ENCODE measurements around the gene PLCB3. TPM values are rescaled to one million over a fixed set of nuclear protein-coding genes. Genes with fewer than 3 reads are reported as not detected.

PLCB3 gene
- total RNA-seq, 1 experiment from 2014 or later = 34.6 TPM

DNA sequence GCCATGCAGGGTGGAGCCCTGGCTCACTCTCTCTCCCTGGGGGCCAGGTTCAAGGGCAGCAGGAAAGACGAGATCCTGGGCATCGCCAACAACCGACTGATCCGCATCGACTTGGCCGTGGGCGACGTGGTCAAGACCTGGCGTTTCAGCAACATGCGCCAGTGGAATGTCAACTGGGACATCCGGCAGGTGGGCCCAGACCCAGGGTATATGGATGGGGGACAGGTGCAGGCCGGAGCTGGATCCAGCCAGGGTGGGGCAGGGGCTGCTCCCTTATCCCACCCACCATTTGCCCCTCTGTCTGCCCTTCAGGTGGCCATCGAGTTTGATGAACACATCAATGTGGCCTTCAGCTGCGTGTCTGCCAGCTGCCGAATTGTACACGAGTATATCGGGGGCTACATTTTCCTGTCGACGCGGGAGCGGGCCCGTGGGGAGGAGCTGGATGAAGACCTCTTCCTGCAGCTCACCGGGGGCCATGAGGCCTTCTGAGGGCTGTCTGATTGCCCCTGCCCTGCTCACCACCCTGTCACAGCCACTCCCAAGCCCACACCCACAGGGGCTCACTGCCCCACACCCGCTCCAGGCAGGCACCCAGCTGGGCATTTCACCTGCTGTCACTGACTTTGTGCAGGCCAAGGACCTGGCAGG is 28.2 kb upstream of the PLCB3 start:
- Mint-ChIP-seq H3K4me3 (ENCODE audit: unreplicated experiment) (no peak overlapping the region), H3K9me3 (ENCODE audit: unreplicated experiment) (no peaks in the 10 kb centered on the region), H3K36me3 (ENCODE audit: insufficient read depth, unreplicated experiment) (peaks cover 15% of the 10 kb centered on the region), H3K4me1 (ENCODE audit: insufficient read depth, unreplicated experiment) (peaks cover 8% of the 10 kb centered on the region), H3K27ac (ENCODE audit: low read depth, unreplicated experiment) (no peak overlapping the region), H3K27me3 (ENCODE audit: insufficient read depth, unreplicated experiment) (no peaks in the 10 kb centered on the region)
- CTCF ChIA-PET = interaction anchor here (0.5 to 4.7 kb wide), 6 partner anchors 17 to 1449 kb away, joined by 3 to 22 read pairs (median 3); partner anchors contain the start of gene TMEM179B
- no peak for DNase-seq (ENCODE audit: unreplicated experiment)
- no peak for TF ChIP-seq CTCF (IDR thresholded peaks at IDR 0.05; ENCODE audit: unreplicated experiment)
- POLR2A ChIA-PET = interaction anchor here (11.9 kb wide), 1 partner anchor 20 kb away, joined by 122 read pairs; the partner anchor contains the start of genes FKBP2 and PPP1R14B
- intact Hi-C loops (cut with micrococcal nuclease) = no loop called here
- BruUV-seq (replicated peaks) = no TSS peak

GRCh38 chr11:64224151-64224890 is 27.0 kb upstream of the PLCB3 start:
- CTCF ChIA-PET = interaction anchor here (0.6 to 4.7 kb wide), 5 partner anchors 17 to 131 kb away, joined by 3 to 22 read pairs (median 3); no protein-coding TSS in a partner anchor
- Mint-ChIP-seq H3K4me3 (ENCODE audit: unreplicated experiment) (peak overlapping the region; percentile 80), H3K27ac (ENCODE audit: low read depth, unreplicated experiment) (no peak overlapping the region), H3K9me3 (ENCODE audit: unreplicated experiment) (no peaks in the 10 kb centered on the region), H3K4me1 (ENCODE audit: insufficient read depth, unreplicated experiment) (peaks cover 8% of the 10 kb centered on the region), H3K36me3 (ENCODE audit: insufficient read depth, unreplicated experiment) (peaks cover 7% of the 10 kb centered on the region), H3K27me3 (ENCODE audit: insufficient read depth, unreplicated experiment) (no peaks in the 10 kb centered on the region)
- peak; percentile 81 for DNase-seq (ENCODE audit: unreplicated experiment)
- BruUV-seq (replicated peaks) = no TSS peak
- POLR2A ChIA-PET = interaction anchor here (0.5 to 11.9 kb wide), 6 partner anchors 9 to 1434 kb away, joined by 3 to 122 read pairs (median 3); partner anchors contain the start of genes FKBP2, PPP1R14B, PRDX5 and TRMT112
- intact Hi-C loops (cut with micrococcal nuclease) = no loop called here
- TF ChIP-seq CTCF (IDR thresholded peaks at IDR 0.05; ENCODE audit: unreplicated experiment) = no peak

GRCh38 chr11:64224891-64225607 is 26.3 kb upstream of the PLCB3 start:
- peaks cover 6% of the 10 kb centered on the region for H3K36me3 Mint-ChIP-seq (ENCODE audit: insufficient read depth, unreplicated experiment)
- no peak for TF ChIP-seq CTCF (IDR thresholded peaks at IDR 0.05; ENCODE audit: unreplicated experiment)
- DNase-seq (ENCODE audit: unreplicated experiment) = no peak
- BruUV-seq (replicated peaks) = no TSS peak
- H3K4me3 Mint-ChIP-seq (ENCODE audit: unreplicated experiment) = peak overlapping the region; percentile 80
- peaks cover 8% of the 10 kb centered on the region for H3K4me1 Mint-ChIP-seq (ENCODE audit: insufficient read depth, unreplicated experiment)
- H3K27me3 Mint-ChIP-seq (ENCODE audit: insufficient read depth, unreplicated experiment) = no peaks in the 10 kb centered on the region
- ChIA-PET POLR2A (interaction anchor here (0.8 to 11.9 kb wide), 7 partner anchors 11 to 93 kb away, joined by 3 to 122 read pairs (median 3); partner anchors contain the start of genes FKBP2, PPP1R14B, PRDX5 and TRMT112), CTCF (interaction anchor here (0.6 to 4.7 kb wide), 5 partner anchors 9 to 132 kb away, joined by 3 to 22 read pairs (median 3); no protein-coding TSS in a partner anchor)
- no peaks in the 10 kb centered on the region for H3K9me3 Mint-ChIP-seq (ENCODE audit: unreplicated experiment)
- no peak overlapping the region for H3K27ac Mint-ChIP-seq (ENCODE audit: low read depth, unreplicated experiment)
- intact Hi-C loops (cut with micrococcal nuclease) = no loop called here
